Measurements from ENCODE around the gene SMCP. TPM values are rescaled to one million over a fixed set of nuclear protein-coding genes. Genes with fewer than 3 reads are reported as not detected.

The SMCP gene
- polyA plus RNA-seq, 1 donor from 2014 or later: not detected

- Histone ChIP-seq H3K4me2 (ENCODE audit: low read length) (no peak overlapping the region), H4K20me1 (ENCODE audit: insufficient read depth) (no peaks in the 10 kb centered on the region), H3K27ac (ENCODE audit: low read length) (no peak overlapping the region), H3K27me3 (ENCODE audit: insufficient read depth, low read depth, low read length) (no peaks in the 10 kb centered on the region), H3K4me3 (ENCODE audit: low read length) (no peak overlapping the region), H3F3A (ENCODE audit: insufficient read depth, low read length, poor library complexity, severe bottlenecking) (no peaks in the 10 kb centered on the region), H3K9ac (ENCODE audit: low read length) (no peak overlapping the region), H3K79me2 (replicated peaks; ENCODE audit: insufficient read depth, low read length) (no peaks in the 10 kb centered on the region), H3K9me3 (ENCODE audit: low read length) (no peaks in the 10 kb centered on the region), H3K9me2 (ENCODE audit: insufficient read depth, low read length) (no peaks in the 10 kb centered on the region), H3K36me3 (ENCODE audit: insufficient read depth, low read length) (no peaks in the 10 kb centered on the region), H2AFZ (ENCODE audit: low read depth, low read length) (no peak overlapping the region)
- TF ChIP-seq EP300 (conservative IDR thresholded peaks at IDR 0.05; ENCODE audit: poor library complexity, severe bottlenecking) (no peak), REST (IDR thresholded peaks at IDR 0.05; ENCODE audit: borderline replicate concordance) (no peak), MXI1 (conservative IDR thresholded peaks at IDR 0.05; ENCODE audit: poor library complexity, severe bottlenecking) (no peak), SMC3 (conservative IDR thresholded peaks at IDR 0.05; ENCODE audit: poor library complexity) (no peak), CTCF (IDR thresholded peaks at IDR 0.05; ENCODE audit: poor library complexity, severe bottlenecking) (no peak), RAD21 (conservative IDR thresholded peaks at IDR 0.05) (no peak), TAF1 (IDR thresholded peaks at IDR 0.05; ENCODE audit: low read depth) (no peak), EZH2 (IDR thresholded peaks at IDR 0.05; ENCODE audit: borderline replicate concordance, insufficient read depth, low read length, poor library complexity, severe bottlenecking) (no peak)
Observed at GRCh38 chr1:152899027-152899426, 20.9 kb downstream of the SMCP start.

- Histone ChIP-seq H3K27ac (ENCODE audit: low read length) (no peak overlapping the region), H3K4me3 (ENCODE audit: low read length) (no peak overlapping the region), H3K9me3 (ENCODE audit: low read length) (no peaks in the 10 kb centered on the region), H3K79me2 (replicated peaks; ENCODE audit: insufficient read depth, low read length) (no peaks in the 10 kb centered on the region), H2AFZ (ENCODE audit: low read depth, low read length) (no peak overlapping the region), H3K9ac (ENCODE audit: low read length) (no peak overlapping the region), H3F3A (ENCODE audit: insufficient read depth, low read length, poor library complexity, severe bottlenecking) (no peaks in the 10 kb centered on the region), H3K27me3 (ENCODE audit: insufficient read depth, low read depth, low read length) (no peaks in the 10 kb centered on the region), H3K4me2 (ENCODE audit: low read length) (no peak overlapping the region), H4K20me1 (ENCODE audit: insufficient read depth) (no peaks in the 10 kb centered on the region), H3K9me2 (ENCODE audit: insufficient read depth, low read length) (no peaks in the 10 kb centered on the region), H3K36me3 (ENCODE audit: insufficient read depth, low read length) (no peaks in the 10 kb centered on the region)
- TF ChIP-seq EZH2 (IDR thresholded peaks at IDR 0.05; ENCODE audit: borderline replicate concordance, insufficient read depth, low read length, poor library complexity, severe bottlenecking) (no peak), RAD21 (conservative IDR thresholded peaks at IDR 0.05) (no peak), SMC3 (conservative IDR thresholded peaks at IDR 0.05; ENCODE audit: poor library complexity) (no peak), POLR2AphosphoS5 (IDR thresholded peaks at IDR 0.05) (no peak), EP300 (conservative IDR thresholded peaks at IDR 0.05; ENCODE audit: poor library complexity, severe bottlenecking) (no peak), CTCF (IDR thresholded peaks at IDR 0.05; ENCODE audit: poor library complexity, severe bottlenecking) (no peak), REST (IDR thresholded peaks at IDR 0.05; ENCODE audit: borderline replicate concordance) (no peak), TAF1 (IDR thresholded peaks at IDR 0.05; ENCODE audit: low read depth) (no peak), MXI1 (conservative IDR thresholded peaks at IDR 0.05; ENCODE audit: poor library complexity, severe bottlenecking) (no peak)
Observed at GRCh38 chr1:152899883-152900282, 21.8 kb downstream of the SMCP start.
